Osteoblast (primary cell): ENCODE data around the gene RCC2. TPM values are rescaled to one million over a fixed set of nuclear protein-coding genes. Genes with fewer than 3 reads are reported as not detected.
A peak's percentile ranks its signal among the peaks of the same experiment; 100 is the strongest.

Experiments
- DNase-seq: peaks from one replicate; pipeline ENCODE4 v3.0.0; 2011; ENCODE audit warnings: low spot score, mixed read lengths; ENCODE audit not compliant: insufficient read length; ENCODE audit errors: missing footprints
- H2AFZ ChIP-seq: 2 replicates; pipeline ENCODE4 v1.6.0; 2011; ENCODE audit warnings: mild to moderate bottlenecking, low read length
- H3K27ac ChIP-seq: 2 replicates; pipeline ENCODE4 v1.5.1; 2011; ENCODE audit warnings: mild to moderate bottlenecking, low read depth, low read length, moderate library complexity
- H3K27me3 ChIP-seq: 2 replicates; pipeline ENCODE4 v1.6.0; 2012; ENCODE audit warnings: mild to moderate bottlenecking, control low read depth, inconsistent platforms, low read length, moderate library complexity; ENCODE audit not compliant: insufficient read depth
- H3K36me3 ChIP-seq: 2 replicates; pipeline ENCODE4 v1.5.1; 2011; ENCODE audit warnings: mild to moderate bottlenecking, low read length, control low read depth, moderate library complexity; ENCODE audit not compliant: insufficient read depth
- H3K4me1 ChIP-seq: 2 replicates; pipeline ENCODE4 v1.5.1; 2011; ENCODE audit warnings: mild to moderate bottlenecking, low read length, control low read depth, moderate library complexity; ENCODE audit not compliant: insufficient read depth
- H3K4me2 ChIP-seq: 2 replicates; pipeline ENCODE4 v1.6.0; 2011; ENCODE audit warnings: mild to moderate bottlenecking, low read length; ENCODE audit not compliant: insufficient read depth
- H3K4me3 ChIP-seq: fragments of 200-600 bp; sonication (generic); 3 replicates; pipeline ENCODE4 v1.5.1; 2012; ENCODE audit warnings: mild to moderate bottlenecking, low read length, inconsistent platforms; ENCODE audit not compliant: insufficient read depth
- H3K79me2 ChIP-seq: 2 replicates; pipeline ENCODE4 v1.6.0; 2012; ENCODE audit warnings: mild to moderate bottlenecking, low read length, control low read depth, inconsistent platforms; ENCODE audit not compliant: insufficient read depth
- H3K9me3 ChIP-seq: 2 replicates; pipeline ENCODE4 v1.5.1; 2011; ENCODE audit warnings: low read depth, low read length, control low read depth
- H4K20me1 ChIP-seq: 2 replicates; pipeline ENCODE4 v1.6.0; 2012; ENCODE audit warnings: mild to moderate bottlenecking, low read length, control low read depth; ENCODE audit not compliant: insufficient read depth
- CTCF ChIP-seq: IDR thresholded peaks from 2 replicates; pipeline ENCODE4 v1.5.1; 2011; ENCODE audit warnings: mild to moderate bottlenecking, low read depth, low read length, moderate library complexity; ENCODE audit errors: extremely low read depth
- total RNA-seq: library from RNA; depleted of rRNA; stranded (reverse); fragments of >200 nt; gene quantifications from 2 replicates; pipeline ENCODE4 v1.2.3, GENCODE V29; 2012

Gene RCC2
- total RNA-seq, 1 donor, result 71.3 TPM

GRCh38 chr1:17440827-17441168, 1.3 kb upstream of the RCC2 start:
- no peak overlapping the region for H2AFZ ChIP-seq
- no peaks in the 10 kb centered on the region for H3K36me3 ChIP-seq
- peaks cover 12% of the 10 kb centered on the region for H4K20me1 ChIP-seq
- H3K27ac ChIP-seq, result no peak overlapping the region
- no peak overlapping the region for H3K4me3 ChIP-seq
- H3K4me1 ChIP-seq, result peaks cover 41% of the 10 kb centered on the region
- no peak for DNase-seq
- no peaks in the 10 kb centered on the region for H3K27me3 ChIP-seq
- peaks cover 25% of the 10 kb centered on the region for H3K79me2 ChIP-seq
- no peak for TF ChIP-seq CTCF
- H3K4me2 ChIP-seq, result no peak overlapping the region
- H3K9me3 ChIP-seq, result no peaks in the 10 kb centered on the region

GRCh38 chr1:17440074-17440826, 773 bp upstream of the RCC2 start:
- Histone ChIP-seq H3K9me3 (no peaks in the 10 kb centered on the region), H3K79me2 (peaks cover 30% of the 10 kb centered on the region), H2AFZ (peak overlapping the region; percentile 90), H3K4me1 (peaks cover 41% of the 10 kb centered on the region), H3K27ac (peak overlapping the region; percentile 4), H3K36me3 (no peaks in the 10 kb centered on the region), H3K4me2 (peak overlapping the region; percentile 81), H4K20me1 (peaks cover 12% of the 10 kb centered on the region), H3K27me3 (no peaks in the 10 kb centered on the region), H3K4me3 (peak overlapping the region; percentile 74)
- no peak for TF ChIP-seq CTCF
- no peak for DNase-seq

- DNase-seq, result peak; percentile 93
- peak overlapping the region; percentile 92 for H3K4me2 ChIP-seq
- peak overlapping the region; percentile 62 for H3K27ac ChIP-seq
- H3K9me3 ChIP-seq, result no peaks in the 10 kb centered on the region
- peaks cover 40% of the 10 kb centered on the region for H3K4me1 ChIP-seq
- H3K36me3 ChIP-seq, result peaks cover 7% of the 10 kb centered on the region
- no peak for TF ChIP-seq CTCF
- H4K20me1 ChIP-seq, result peaks cover 21% of the 10 kb centered on the region
- peaks cover 47% of the 10 kb centered on the region for H3K79me2 ChIP-seq
- H2AFZ ChIP-seq, result peak overlapping the region; percentile 44
- H3K4me3 ChIP-seq, result peak overlapping the region; percentile 85
- no peaks in the 10 kb centered on the region for H3K27me3 ChIP-seq
Measured at GRCh38 chr1:17438318-17439249, 893 bp downstream of the RCC2 start.
